Type B pancreatic cell (in vitro differentiated cells): ENCODE measurements around the gene ALKBH3. TPM values are rescaled to one million over a fixed set of nuclear protein-coding genes. Genes with fewer than 3 reads are reported as not detected.

Source experiments
- DNase-seq: peaks from one replicate; pipeline ENCODE4 v3.0.0; 2021; ENCODE audit warnings: mixed read lengths; ENCODE audit not compliant: unreplicated experiment; ENCODE audit errors: extremely low spot score
- H3K27ac Mint-ChIP-seq: 2 replicates; pipeline ENCODE4 v1.8.0; 2021; ENCODE audit warnings: mild to moderate bottlenecking, mixed read lengths
- H3K27me3 Mint-ChIP-seq: 2 replicates; pipeline ENCODE4 v1.8.0; 2021; ENCODE audit warnings: mixed read lengths
- H3K36me3 Mint-ChIP-seq: 2 replicates; pipeline ENCODE4 v1.8.0; 2021; ENCODE audit warnings: mixed read lengths
- H3K4me1 Mint-ChIP-seq: one replicate; pipeline ENCODE4 v1.8.0; 2021; ENCODE audit warnings: mixed read lengths; ENCODE audit not compliant: unreplicated experiment
- H3K4me3 Mint-ChIP-seq: 2 replicates; pipeline ENCODE4 v1.8.0; 2021; ENCODE audit warnings: mild to moderate bottlenecking, mixed read lengths
- H3K9me3 Mint-ChIP-seq: 2 replicates; pipeline ENCODE4 v1.8.0; 2021; ENCODE audit warnings: mixed read lengths
- total RNA-seq: library from RNA; stranded (reverse); gene quantifications from 2 replicates; pipeline ENCODE4 v1.2.1, GENCODE V29; 2021; ENCODE audit warnings: low replicate concordance
- TF ChIP-seq, protein P1 (sequence below): fragments of 200-600 bp; sonication (generic); conservative IDR thresholded peaks from 2 replicates; pipeline ENCODE4 v1.5.0; 2021; ENCODE audit warnings: antibody characterized with exemption, mild to moderate bottlenecking

ALKBH3 gene
- total RNA-seq, 1 donor from 2014 or later = 27.3 TPM

DNA sequence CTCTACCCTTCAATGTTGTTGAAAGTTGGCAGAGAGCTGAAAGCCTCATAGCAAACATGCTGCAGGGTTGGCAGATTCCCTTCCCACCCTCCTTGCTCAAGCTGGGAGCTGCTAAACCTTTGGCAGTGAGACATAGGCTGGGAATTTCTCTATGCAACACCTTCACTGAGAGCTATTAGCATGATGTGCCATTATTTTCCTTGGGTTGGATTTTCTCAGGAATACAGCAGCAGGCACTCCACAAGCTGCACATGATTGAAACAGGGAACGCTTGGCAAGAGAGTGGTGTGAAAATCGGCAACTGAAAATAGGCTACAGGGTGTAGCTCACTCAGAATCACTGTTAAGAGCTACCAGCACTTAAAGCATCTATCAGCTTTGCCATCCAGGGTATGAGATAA is 9.6 kb upstream of the ALKBH3 start:
- Mint-ChIP-seq H3K27ac (no peak overlapping the region), H3K27me3 (peaks cover 69% of the 10 kb centered on the region), H3K4me1 (no peaks in the 10 kb centered on the region), H3K9me3 (no peaks in the 10 kb centered on the region), H3K4me3 (no peak overlapping the region), H3K36me3 (no peaks in the 10 kb centered on the region)
- TF ChIP-seq, protein P1, sequence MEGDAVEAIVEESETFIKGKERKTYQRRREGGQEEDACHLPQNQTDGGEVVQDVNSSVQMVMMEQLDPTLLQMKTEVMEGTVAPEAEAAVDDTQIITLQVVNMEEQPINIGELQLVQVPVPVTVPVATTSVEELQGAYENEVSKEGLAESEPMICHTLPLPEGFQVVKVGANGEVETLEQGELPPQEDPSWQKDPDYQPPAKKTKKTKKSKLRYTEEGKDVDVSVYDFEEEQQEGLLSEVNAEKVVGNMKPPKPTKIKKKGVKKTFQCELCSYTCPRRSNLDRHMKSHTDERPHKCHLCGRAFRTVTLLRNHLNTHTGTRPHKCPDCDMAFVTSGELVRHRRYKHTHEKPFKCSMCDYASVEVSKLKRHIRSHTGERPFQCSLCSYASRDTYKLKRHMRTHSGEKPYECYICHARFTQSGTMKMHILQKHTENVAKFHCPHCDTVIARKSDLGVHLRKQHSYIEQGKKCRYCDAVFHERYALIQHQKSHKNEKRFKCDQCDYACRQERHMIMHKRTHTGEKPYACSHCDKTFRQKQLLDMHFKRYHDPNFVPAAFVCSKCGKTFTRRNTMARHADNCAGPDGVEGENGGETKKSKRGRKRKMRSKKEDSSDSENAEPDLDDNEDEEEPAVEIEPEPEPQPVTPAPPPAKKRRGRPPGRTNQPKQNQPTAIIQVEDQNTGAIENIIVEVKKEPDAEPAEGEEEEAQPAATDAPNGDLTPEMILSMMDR = no peak
- DNase-seq = no peak

DNA sequence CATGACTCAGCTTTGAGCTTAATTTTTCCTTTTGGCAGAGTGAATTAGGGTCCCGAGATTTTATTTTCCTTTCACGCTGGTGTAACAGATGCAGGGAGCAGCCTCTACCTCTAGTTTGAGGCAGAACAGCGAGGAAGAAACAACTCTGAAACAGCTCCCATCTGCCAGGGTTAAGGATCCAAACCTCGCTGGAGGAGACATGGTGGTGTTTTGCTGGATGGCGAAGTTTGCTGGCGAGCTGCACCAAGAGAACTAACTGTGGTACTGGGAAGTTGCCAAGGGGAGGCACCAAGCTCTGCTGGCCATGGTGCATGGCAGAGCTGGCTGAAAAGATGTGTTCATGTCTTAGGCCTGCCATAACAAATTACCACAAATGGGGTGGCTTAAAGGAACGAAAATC is 7.6 kb upstream of the ALKBH3 start:
- no peak for DNase-seq
- Mint-ChIP-seq H3K36me3 (no peaks in the 10 kb centered on the region), H3K27me3 (peaks cover 76% of the 10 kb centered on the region), H3K4me3 (no peak overlapping the region), H3K4me1 (no peaks in the 10 kb centered on the region), H3K27ac (no peak overlapping the region), H3K9me3 (no peaks in the 10 kb centered on the region)
- TF ChIP-seq, protein P1 = no peak

DNA sequence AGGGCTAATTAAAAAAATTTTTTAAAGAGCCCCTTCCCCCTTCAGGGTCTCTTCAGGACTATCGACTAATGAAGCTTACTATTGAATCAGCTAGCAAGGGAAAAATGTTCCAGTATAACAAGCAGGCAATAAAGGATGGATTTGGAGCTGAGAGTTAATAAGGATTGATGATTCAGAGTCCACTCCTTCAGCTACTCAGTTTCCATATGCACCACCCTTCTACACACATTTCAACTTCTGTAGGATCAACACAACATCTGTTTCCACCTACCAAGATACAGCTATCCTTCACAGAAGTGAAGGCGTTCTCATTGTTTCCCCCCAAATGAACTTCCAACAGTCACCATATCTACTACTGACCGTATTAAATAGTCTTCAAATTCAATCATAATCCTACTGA is 6.6 kb upstream of the ALKBH3 start:
- no peak overlapping the region for H3K27ac Mint-ChIP-seq
- H3K9me3 Mint-ChIP-seq = no peaks in the 10 kb centered on the region
- H3K4me3 Mint-ChIP-seq = no peak overlapping the region
- H3K36me3 Mint-ChIP-seq = no peaks in the 10 kb centered on the region
- H3K4me1 Mint-ChIP-seq = no peaks in the 10 kb centered on the region
- peaks cover 80% of the 10 kb centered on the region for H3K27me3 Mint-ChIP-seq
- TF ChIP-seq, protein P1 = no peak
- DNase-seq = no peak

DNA sequence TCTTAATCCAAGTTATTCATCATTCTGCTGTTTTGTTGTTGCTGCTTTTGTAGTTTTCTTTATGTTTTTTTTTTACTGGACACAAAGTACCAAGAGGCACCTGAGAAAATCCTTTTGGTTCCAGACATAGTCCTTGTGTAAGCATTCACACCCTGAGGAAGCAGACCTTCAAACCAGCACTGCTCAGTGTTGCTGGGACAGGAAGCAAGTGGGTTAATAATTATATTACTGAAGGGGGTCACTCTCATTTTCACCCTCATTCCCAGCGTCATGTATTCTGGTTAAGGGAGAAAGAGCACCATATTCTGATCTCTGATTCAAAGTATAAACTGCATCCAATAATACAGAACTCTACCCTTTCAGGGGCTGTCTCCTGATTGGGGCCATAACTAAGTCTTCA is 5.9 kb upstream of the ALKBH3 start:
- no peaks in the 10 kb centered on the region for H3K4me1 Mint-ChIP-seq
- TF ChIP-seq, protein P1 = no peak
- H3K36me3 Mint-ChIP-seq = no peaks in the 10 kb centered on the region
- H3K27ac Mint-ChIP-seq = no peak overlapping the region
- no peak overlapping the region for H3K4me3 Mint-ChIP-seq
- peaks cover 78% of the 10 kb centered on the region for H3K27me3 Mint-ChIP-seq
- DNase-seq = no peak
- no peaks in the 10 kb centered on the region for H3K9me3 Mint-ChIP-seq

DNA sequence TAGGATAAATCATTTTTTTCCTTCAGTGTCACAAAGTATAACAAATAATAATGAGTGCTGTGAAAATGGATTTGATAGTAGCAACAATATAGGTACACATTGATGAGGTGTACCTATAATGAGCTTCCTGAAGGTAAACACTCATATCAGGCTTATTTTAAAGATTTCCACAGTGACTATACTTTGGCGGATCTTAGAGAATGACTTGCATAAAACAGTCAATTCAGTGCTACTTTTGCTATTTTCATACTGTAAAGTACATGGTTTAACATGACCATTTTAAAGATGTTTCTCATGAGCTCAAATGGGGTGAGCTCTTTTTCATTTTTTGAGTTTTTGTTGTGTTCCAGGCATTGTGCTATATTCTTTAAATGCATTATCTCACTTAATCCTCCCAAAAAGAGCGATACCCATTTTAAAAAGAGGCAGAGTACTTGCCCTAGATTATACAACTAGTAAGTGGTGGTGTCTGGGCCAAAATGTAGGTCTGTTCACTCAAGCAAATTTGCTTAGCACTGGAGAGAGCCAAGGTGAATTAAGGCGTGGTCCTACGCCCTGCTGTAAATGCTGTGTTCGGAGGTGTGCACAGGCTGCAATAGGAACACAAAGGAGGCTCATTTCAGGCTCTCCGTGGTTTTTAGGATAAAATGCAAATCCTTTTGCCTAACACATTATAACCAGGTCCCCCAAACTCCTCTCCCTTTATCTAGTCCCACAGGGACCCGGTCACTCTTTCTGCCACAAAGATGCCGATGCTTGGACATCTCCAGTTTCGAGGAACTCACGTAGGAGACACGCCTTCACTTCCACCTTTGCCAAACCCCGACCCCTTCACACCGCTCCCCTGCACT is 617 bp upstream of the ALKBH3 start:
- Mint-ChIP-seq H3K4me1 (peaks cover 16% of the 10 kb centered on the region), H3K27ac (peak overlapping the region; percentile 82), H3K4me3 (peak overlapping the region; percentile 93), H3K9me3 (peaks cover 5% of the 10 kb centered on the region), H3K36me3 (peaks cover 4% of the 10 kb centered on the region), H3K27me3 (peaks cover 40% of the 10 kb centered on the region)
- no peak for DNase-seq
- TF ChIP-seq, protein P1 = no peak
